WTC11 (cell line): ENCODE results near the gene HPSE2. TPM values are rescaled to one million over a fixed set of nuclear protein-coding genes. Genes with fewer than 3 reads are reported as not detected.

ENCODE experiments used
- ATAC-seq: fragments of 200-7000 bp; cut with Tn5 transposase; 2 replicates; pipeline ENCODE4 v1.10.0; 2021; ENCODE audit warnings: mild to moderate bottlenecking, moderate library complexity
- CTCF ChIA-PET: fragments of 300-600 bp; sonication (Branson Sonifier 250); formaldehyde crosslinking; loops from one replicate; lab custom pipeline; 2021; ENCODE audit warnings: antibody characterized with exemption; lab: Charles Lee
- POLR2A ChIA-PET: fragments of 350-600 bp; sonication (Branson Sonifier 250); formaldehyde crosslinking; loops from one replicate; lab custom pipeline; 2021; ENCODE audit warnings: antibody characterized with exemption; lab: Charles Lee
- DNase-seq: peaks from one replicate; pipeline ENCODE4 v3.0.0; 2021; ENCODE audit warnings: low spot score
- H3K27ac Mint-ChIP-seq: 2 replicates; pipeline ENCODE4 v1.8.0; 2021; ENCODE audit warnings: mixed read lengths
- H3K27me3 Mint-ChIP-seq: 2 replicates; pipeline ENCODE4 v1.8.0; 2021; ENCODE audit warnings: low read depth, mild to moderate bottlenecking, moderate library complexity, mixed read lengths
- H3K36me3 Mint-ChIP-seq: 2 replicates; pipeline ENCODE4 v1.8.0; 2021; ENCODE audit warnings: mixed read lengths
- H3K4me1 Mint-ChIP-seq: 2 replicates; pipeline ENCODE4 v1.8.0; 2022; ENCODE audit warnings: mixed read lengths
- H3K4me3 Mint-ChIP-seq: 2 replicates; pipeline ENCODE4 v1.8.0; 2021; ENCODE audit warnings: mild to moderate bottlenecking, moderate library complexity, mixed read lengths
- H3K9me3 Mint-ChIP-seq: 2 replicates; pipeline ENCODE4 v1.8.0; 2021; ENCODE audit warnings: mixed read lengths
- CBFB ChIP-seq: sonication (generic); formaldehyde crosslinking; IDR thresholded peaks from 2 replicates; pipeline ENCODE4 v1.8.1; 2022; ENCODE audit warnings: mild to moderate bottlenecking, low read depth, missing genetic modification reagents
- EMX1 ChIP-seq: fragments of 250-450 bp; sonication (Bioruptor Pico); IDR thresholded peaks from 2 replicates; pipeline ENCODE4 v1.8.0; 2021; ENCODE audit warnings: mild to moderate bottlenecking
- ESRRA ChIP-seq: sonication (generic); formaldehyde crosslinking; IDR thresholded peaks from 2 replicates; pipeline ENCODE4 v1.8.1; 2022; ENCODE audit warnings: mild to moderate bottlenecking, missing genetic modification reagents, borderline replicate concordance
- FOXJ3 ChIP-seq: sonication (generic); formaldehyde crosslinking; IDR thresholded peaks from 2 replicates; pipeline ENCODE4 v1.9.0; 2021; ENCODE audit warnings: missing genetic modification reagents, mild to moderate bottlenecking, borderline replicate concordance
- GTF2I ChIP-seq: fragments of 250-450 bp; sonication (Bioruptor Pico); conservative IDR thresholded peaks from 2 replicates; pipeline ENCODE4 v1.4.0; 2021; ENCODE audit warnings: mild to moderate bottlenecking
- HMGA2 ChIP-seq: fragments of 250-450 bp; sonication (Bioruptor Pico); IDR thresholded peaks from 2 replicates; pipeline ENCODE4 v1.4.0; 2021; ENCODE audit warnings: mild to moderate bottlenecking, moderate library complexity
- IRF2 ChIP-seq: sonication (generic); formaldehyde crosslinking; IDR thresholded peaks from 2 replicates; pipeline ENCODE4 v1.8.0; 2022; ENCODE audit warnings: low read depth, missing genetic modification reagents, borderline replicate concordance
- JAZF1 ChIP-seq: fragments of 250-450 bp; sonication (Bioruptor Pico); IDR thresholded peaks from 2 replicates; pipeline ENCODE4 v1.9.0; 2021; ENCODE audit warnings: moderate library complexity, mild to moderate bottlenecking, inconsistent platforms
- NFATC4 ChIP-seq: fragments of 250-450 bp; sonication (Bioruptor Pico); IDR thresholded peaks from 2 replicates; pipeline ENCODE4 v1.9.0; 2021; ENCODE audit warnings: mild to moderate bottlenecking
- NFE2L1 ChIP-seq: sonication (generic); formaldehyde crosslinking; IDR thresholded peaks from 2 replicates; pipeline ENCODE4 v1.8.1; 2023; ENCODE audit warnings: missing genetic modification reagents
- RORB ChIP-seq: fragments of 250-450 bp; sonication (Bioruptor Pico); IDR thresholded peaks from 2 replicates; pipeline ENCODE4 v1.9.0; 2021; ENCODE audit warnings: mild to moderate bottlenecking
- SMAD4 ChIP-seq: sonication (generic); formaldehyde crosslinking; IDR thresholded peaks from 2 replicates; pipeline ENCODE4 v1.8.0; 2022; ENCODE audit warnings: mild to moderate bottlenecking, missing genetic modification reagents
- SP1 ChIP-seq: sonication (generic); formaldehyde crosslinking; conservative IDR thresholded peaks from 2 replicates; pipeline ENCODE4 v1.8.1; 2022; ENCODE audit warnings: missing genetic modification reagents
- TCF7 ChIP-seq: sonication (generic); formaldehyde crosslinking; IDR thresholded peaks from 2 replicates; pipeline ENCODE4 v1.8.0; 2022; ENCODE audit warnings: mild to moderate bottlenecking, low read depth, missing genetic modification reagents, moderate library complexity
- TEAD1 ChIP-seq: sonication (generic); formaldehyde crosslinking; IDR thresholded peaks from 2 replicates; pipeline ENCODE4 v1.8.0; 2022; ENCODE audit warnings: mild to moderate bottlenecking, missing genetic modification reagents
- ZBTB21 ChIP-seq: sonication (generic); formaldehyde crosslinking; IDR thresholded peaks from 2 replicates; pipeline ENCODE4 v1.8.1; 2023; ENCODE audit warnings: mild to moderate bottlenecking, missing genetic modification reagents, borderline replicate concordance
- ZNF138 ChIP-seq: sonication (generic); formaldehyde crosslinking; conservative IDR thresholded peaks from 2 replicates; pipeline ENCODE4 v1.8.1; 2022; ENCODE audit warnings: mild to moderate bottlenecking, moderate library complexity, missing genetic modification reagents
- ZNF416 ChIP-seq: fragments of 250-450 bp; sonication (Bioruptor Pico); IDR thresholded peaks from 2 replicates; pipeline ENCODE4 v1.9.0; 2021; ENCODE audit warnings: mild to moderate bottlenecking, inconsistent platforms
- ZNF423 ChIP-seq: fragments of 250-450 bp; sonication (Bioruptor Pico); IDR thresholded peaks from 2 replicates; pipeline ENCODE4 v2.1.2; 2022; ENCODE audit warnings: mild to moderate bottlenecking, moderate library complexity
- total RNA-seq: library from RNA; stranded (reverse); gene quantifications from 3 replicates; pipeline ENCODE4 v1.2.3, GENCODE V29; 2021
- TF ChIP-seq, protein P1 (sequence below): sonication (generic); formaldehyde crosslinking; IDR thresholded peaks from 2 replicates; pipeline ENCODE4 v1.8.1; 2022; ENCODE audit warnings: mild to moderate bottlenecking, moderate library complexity, missing genetic modification reagents
- TF ChIP-seq, protein P2 (sequence below): sonication (generic); formaldehyde crosslinking; IDR thresholded peaks from 2 replicates; pipeline ENCODE4 v1.8.1; 2023; ENCODE audit warnings: mild to moderate bottlenecking, moderate library complexity, missing genetic modification reagents
- TF ChIP-seq, protein P3 (sequence below): sonication (generic); formaldehyde crosslinking; IDR thresholded peaks from 2 replicates; pipeline ENCODE4 v1.8.1; 2023; ENCODE audit warnings: mild to moderate bottlenecking, missing genetic modification reagents, moderate library complexity
- TF ChIP-seq, protein P4 (sequence below): sonication (generic); formaldehyde crosslinking; IDR thresholded peaks from 2 replicates; pipeline ENCODE4 v1.8.1; 2023; ENCODE audit warnings: mild to moderate bottlenecking, missing genetic modification reagents
- TF ChIP-seq, protein P5 (sequence below): sonication (generic); formaldehyde crosslinking; IDR thresholded peaks from 2 replicates; pipeline ENCODE4 v1.8.1; 2023; ENCODE audit warnings: mild to moderate bottlenecking, missing genetic modification reagents, moderate library complexity
- TF ChIP-seq, protein P6 (sequence below): sonication (generic); formaldehyde crosslinking; IDR thresholded peaks from 2 replicates; pipeline ENCODE4 v1.8.0; 2022; ENCODE audit warnings: mild to moderate bottlenecking, missing genetic modification reagents
- TF ChIP-seq, protein P7 (sequence below): fragments of 250-450 bp; sonication (Bioruptor Pico); IDR thresholded peaks from 2 replicates; pipeline ENCODE4 v2.1.2; 2022; ENCODE audit warnings: mild to moderate bottlenecking, moderate library complexity

The HPSE2 gene
- total RNA-seq, 1 experiment from 2014 or later: 0.66 TPM

DNA sequence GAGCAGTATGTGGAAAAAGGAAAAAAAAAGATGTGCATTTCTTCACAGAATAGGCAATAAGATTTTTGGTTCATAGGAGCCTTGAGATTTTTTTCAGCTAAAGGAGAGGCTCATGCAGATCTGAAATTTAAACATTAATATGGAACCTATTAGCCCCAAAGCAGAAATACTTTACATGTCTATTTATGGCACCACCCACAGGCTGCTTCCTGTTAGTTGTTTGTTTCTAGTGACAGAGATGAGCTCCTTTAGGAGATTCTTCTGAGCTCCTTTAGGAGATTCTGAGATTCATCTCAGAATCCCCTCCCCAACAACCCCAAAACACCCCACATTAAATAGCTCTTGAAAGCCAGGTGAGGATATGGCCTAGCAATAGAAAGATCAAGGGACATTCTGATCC lies 761.0 kb downstream of the HPSE2 start:
- peaks cover 7% of the 10 kb centered on the region for H3K9me3 Mint-ChIP-seq
- no peak overlapping the region for H3K4me3 Mint-ChIP-seq
- ATAC-seq: no peak
- POLR2A ChIA-PET: no interaction called here
- TF ChIP-seq, protein P1, sequence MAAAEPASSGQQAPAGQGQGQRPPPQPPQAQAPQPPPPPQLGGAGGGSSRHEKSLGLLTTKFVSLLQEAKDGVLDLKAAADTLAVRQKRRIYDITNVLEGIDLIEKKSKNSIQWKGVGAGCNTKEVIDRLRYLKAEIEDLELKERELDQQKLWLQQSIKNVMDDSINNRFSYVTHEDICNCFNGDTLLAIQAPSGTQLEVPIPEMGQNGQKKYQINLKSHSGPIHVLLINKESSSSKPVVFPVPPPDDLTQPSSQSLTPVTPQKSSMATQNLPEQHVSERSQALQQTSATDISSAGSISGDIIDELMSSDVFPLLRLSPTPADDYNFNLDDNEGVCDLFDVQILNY (CRISPR knock-in tag): no peak
- no peak for TF ChIP-seq ZBTB21 (CRISPR knock-in tag)
- no peak for TF ChIP-seq ZNF416 (CRISPR knock-in tag)
- TF ChIP-seq IRF2 (CRISPR knock-in tag): no peak
- no peak for TF ChIP-seq EMX1 (CRISPR knock-in tag)
- TF ChIP-seq ZNF423 (CRISPR knock-in tag): no peak
- TF ChIP-seq ESRRA (CRISPR knock-in tag): no peak
- TF ChIP-seq HMGA2 (CRISPR knock-in tag): no peak
- TF ChIP-seq, protein P2, sequence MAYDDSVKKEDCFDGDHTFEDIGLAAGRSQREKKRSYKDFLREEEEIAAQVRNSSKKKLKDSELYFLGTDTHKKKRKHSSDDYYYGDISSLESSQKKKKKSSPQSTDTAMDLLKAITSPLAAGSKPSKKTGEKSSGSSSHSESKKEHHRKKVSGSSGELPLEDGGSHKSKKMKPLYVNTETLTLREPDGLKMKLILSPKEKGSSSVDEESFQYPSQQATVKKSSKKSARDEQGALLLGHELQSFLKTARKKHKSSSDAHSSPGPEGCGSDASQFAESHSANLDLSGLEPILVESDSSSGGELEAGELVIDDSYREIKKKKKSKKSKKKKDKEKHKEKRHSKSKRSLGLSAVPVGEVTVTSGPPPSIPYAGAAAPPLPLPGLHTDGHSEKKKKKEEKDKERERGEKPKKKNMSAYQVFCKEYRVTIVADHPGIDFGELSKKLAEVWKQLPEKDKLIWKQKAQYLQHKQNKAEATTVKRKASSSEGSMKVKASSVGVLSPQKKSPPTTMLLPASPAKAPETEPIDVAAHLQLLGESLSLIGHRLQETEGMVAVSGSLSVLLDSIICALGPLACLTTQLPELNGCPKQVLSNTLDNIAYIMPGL (CRISPR knock-in tag): no peak
- TF ChIP-seq, protein P3, sequence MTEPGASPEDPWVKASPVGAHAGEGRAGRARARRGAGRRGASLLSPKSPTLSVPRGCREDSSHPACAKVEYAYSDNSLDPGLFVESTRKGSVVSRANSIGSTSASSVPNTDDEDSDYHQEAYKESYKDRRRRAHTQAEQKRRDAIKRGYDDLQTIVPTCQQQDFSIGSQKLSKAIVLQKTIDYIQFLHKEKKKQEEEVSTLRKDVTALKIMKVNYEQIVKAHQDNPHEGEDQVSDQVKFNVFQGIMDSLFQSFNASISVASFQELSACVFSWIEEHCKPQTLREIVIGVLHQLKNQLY (CRISPR knock-in tag): no peak
- TF ChIP-seq, protein P4, sequence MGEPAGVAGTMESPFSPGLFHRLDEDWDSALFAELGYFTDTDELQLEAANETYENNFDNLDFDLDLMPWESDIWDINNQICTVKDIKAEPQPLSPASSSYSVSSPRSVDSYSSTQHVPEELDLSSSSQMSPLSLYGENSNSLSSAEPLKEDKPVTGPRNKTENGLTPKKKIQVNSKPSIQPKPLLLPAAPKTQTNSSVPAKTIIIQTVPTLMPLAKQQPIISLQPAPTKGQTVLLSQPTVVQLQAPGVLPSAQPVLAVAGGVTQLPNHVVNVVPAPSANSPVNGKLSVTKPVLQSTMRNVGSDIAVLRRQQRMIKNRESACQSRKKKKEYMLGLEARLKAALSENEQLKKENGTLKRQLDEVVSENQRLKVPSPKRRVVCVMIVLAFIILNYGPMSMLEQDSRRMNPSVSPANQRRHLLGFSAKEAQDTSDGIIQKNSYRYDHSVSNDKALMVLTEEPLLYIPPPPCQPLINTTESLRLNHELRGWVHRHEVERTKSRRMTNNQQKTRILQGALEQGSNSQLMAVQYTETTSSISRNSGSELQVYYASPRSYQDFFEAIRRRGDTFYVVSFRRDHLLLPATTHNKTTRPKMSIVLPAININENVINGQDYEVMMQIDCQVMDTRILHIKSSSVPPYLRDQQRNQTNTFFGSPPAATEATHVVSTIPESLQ: no peak
- TF ChIP-seq TEAD1 (CRISPR knock-in tag): no peak
- no peak for TF ChIP-seq FOXJ3 (CRISPR knock-in tag)
- TF ChIP-seq GTF2I (CRISPR knock-in tag): no peak
- TF ChIP-seq, protein P5, sequence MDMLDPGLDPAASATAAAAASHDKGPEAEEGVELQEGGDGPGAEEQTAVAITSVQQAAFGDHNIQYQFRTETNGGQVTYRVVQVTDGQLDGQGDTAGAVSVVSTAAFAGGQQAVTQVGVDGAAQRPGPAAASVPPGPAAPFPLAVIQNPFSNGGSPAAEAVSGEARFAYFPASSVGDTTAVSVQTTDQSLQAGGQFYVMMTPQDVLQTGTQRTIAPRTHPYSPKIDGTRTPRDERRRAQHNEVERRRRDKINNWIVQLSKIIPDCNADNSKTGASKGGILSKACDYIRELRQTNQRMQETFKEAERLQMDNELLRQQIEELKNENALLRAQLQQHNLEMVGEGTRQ (CRISPR knock-in tag): no peak
- no peak for TF ChIP-seq CBFB (CRISPR knock-in tag)
- no peak for TF ChIP-seq SMAD4
- TF ChIP-seq, protein P6, sequence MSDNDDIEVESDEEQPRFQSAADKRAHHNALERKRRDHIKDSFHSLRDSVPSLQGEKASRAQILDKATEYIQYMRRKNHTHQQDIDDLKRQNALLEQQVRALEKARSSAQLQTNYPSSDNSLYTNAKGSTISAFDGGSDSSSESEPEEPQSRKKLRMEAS (CRISPR knock-in tag): no peak
- H3K36me3 Mint-ChIP-seq: no peaks in the 10 kb centered on the region
- no peak for DNase-seq
- H3K4me1 Mint-ChIP-seq: peaks cover 24% of the 10 kb centered on the region
- CTCF ChIA-PET: interaction anchor here (1.0 kb wide), 1 partner anchor 153 kb away, joined by 3 read pairs; no protein-coding TSS in a partner anchor
- no peak overlapping the region for H3K27ac Mint-ChIP-seq
- peaks cover 10% of the 10 kb centered on the region for H3K27me3 Mint-ChIP-seq

DNA sequence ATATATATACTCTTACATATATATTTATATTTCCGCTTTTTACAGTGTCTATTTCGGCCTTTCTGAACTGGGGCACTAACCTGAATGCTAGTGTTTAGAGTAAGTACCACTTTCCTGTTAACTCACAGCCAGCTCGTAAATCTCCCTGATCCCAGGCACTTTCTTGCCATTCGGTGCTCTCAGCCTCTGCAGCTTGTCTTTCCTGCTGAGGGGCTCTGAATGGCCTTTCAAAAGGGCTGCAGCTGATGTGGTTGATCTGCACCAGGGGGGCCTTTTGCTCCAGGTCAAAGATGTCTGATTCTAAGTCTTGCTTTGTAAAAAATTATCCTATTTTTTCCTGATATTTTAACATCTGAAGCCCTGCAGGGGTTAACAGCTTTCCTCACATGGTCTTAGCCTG lies 763.5 kb downstream of the HPSE2 start:
- ChIA-PET CTCF (interaction anchor here (0.5 to 1.8 kb wide), 6 partner anchors 12 to 774 kb away, joined by 3 to 9 read pairs (median 3); no protein-coding TSS in a partner anchor), POLR2A (interaction anchor here (1.3 kb wide), 1 partner anchor 206 kb away, joined by 4 read pairs; no protein-coding TSS in a partner anchor)
- DNase-seq (peak; percentile 24), ATAC-seq (peak; percentile 44)
- H3K9me3 Mint-ChIP-seq: no peaks in the 10 kb centered on the region
- H3K27ac Mint-ChIP-seq: no peak overlapping the region
- peaks cover 28% of the 10 kb centered on the region for H3K27me3 Mint-ChIP-seq
- H3K4me3 Mint-ChIP-seq: no peak overlapping the region
- peaks cover 38% of the 10 kb centered on the region for H3K4me1 Mint-ChIP-seq
- no peaks in the 10 kb centered on the region for H3K36me3 Mint-ChIP-seq
- TF ChIP-seq, protein P7, sequence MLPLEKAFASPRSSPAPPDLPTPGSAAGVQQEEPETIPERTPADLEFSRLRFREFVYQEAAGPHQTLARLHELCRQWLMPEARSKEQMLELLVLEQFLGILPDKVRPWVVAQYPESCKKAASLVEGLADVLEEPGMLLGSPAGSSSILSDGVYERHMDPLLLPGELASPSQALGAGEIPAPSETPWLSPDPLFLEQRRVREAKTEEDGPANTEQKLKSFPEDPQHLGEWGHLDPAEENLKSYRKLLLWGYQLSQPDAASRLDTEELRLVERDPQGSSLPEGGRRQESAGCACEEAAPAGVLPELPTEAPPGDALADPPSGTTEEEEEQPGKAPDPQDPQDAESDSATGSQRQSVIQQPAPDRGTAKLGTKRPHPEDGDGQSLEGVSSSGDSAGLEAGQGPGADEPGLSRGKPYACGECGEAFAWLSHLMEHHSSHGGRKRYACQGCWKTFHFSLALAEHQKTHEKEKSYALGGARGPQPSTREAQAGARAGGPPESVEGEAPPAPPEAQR (CRISPR knock-in tag): no peak
- TF ChIP-seq NFE2L1 (CRISPR knock-in tag): no peak
- no peak for TF ChIP-seq TCF7 (CRISPR knock-in tag)
- TF ChIP-seq SP1 (CRISPR knock-in tag): no peak
- TF ChIP-seq FOXJ3 (CRISPR knock-in tag): no peak
- TF ChIP-seq, protein P4: no peak
- no peak for TF ChIP-seq ZNF138
- TF ChIP-seq RORB (CRISPR knock-in tag): no peak
- no peak for TF ChIP-seq NFATC4
- TF ChIP-seq JAZF1 (CRISPR knock-in tag): no peak
